ENCODE results near the gene TFAP2C.

The TFAP2C gene

GRCh38 chr20:56628873-56629463, at the start of gene TFAP2C:
Gene TFAP2C, plus strand, starts transcription at chr20:56629306. Its CDS starts 239 bp downstream, at chr20:56629545.
- Mint-ChIP-seq H3K36me3 (ENCODE audit: low read depth) (no peaks in the 10 kb centered on the region), H3K27ac (no peak within 1 kb of the TSS), H3K4me3 (peak within 1 kb of the TSS; percentile 72 to 78 (median 77)), H3K27me3 (ENCODE audit: low read depth) (peaks cover 99% of the 10 kb centered on the region), H3K9me3 (no peaks in the 10 kb centered on the region), H3K4me1 (peaks cover 22% of the 10 kb centered on the region)
- no peak for TF ChIP-seq CTCF (IDR thresholded peaks at IDR 0.05; ENCODE audit: unreplicated experiment in 3 of 3)

- no peak overlapping the region for H3K27ac Mint-ChIP-seq
- H3K9me3 Mint-ChIP-seq: no peaks in the 10 kb centered on the region
- TF ChIP-seq CTCF (IDR thresholded peaks at IDR 0.05; ENCODE audit: unreplicated experiment in 3 of 3): no peak
- H3K4me1 Mint-ChIP-seq: no peaks in the 10 kb centered on the region
- H3K4me3 Mint-ChIP-seq: no peak overlapping the region
- H3K36me3 Mint-ChIP-seq (ENCODE audit: low read depth): no peaks in the 10 kb centered on the region
- peaks cover 4% of the 10 kb centered on the region for H3K27me3 Mint-ChIP-seq (ENCODE audit: low read depth)
These were observed 48.9 kb upstream of the TFAP2C start for GRCh38 chr20:56580226-56580625.

DNA sequence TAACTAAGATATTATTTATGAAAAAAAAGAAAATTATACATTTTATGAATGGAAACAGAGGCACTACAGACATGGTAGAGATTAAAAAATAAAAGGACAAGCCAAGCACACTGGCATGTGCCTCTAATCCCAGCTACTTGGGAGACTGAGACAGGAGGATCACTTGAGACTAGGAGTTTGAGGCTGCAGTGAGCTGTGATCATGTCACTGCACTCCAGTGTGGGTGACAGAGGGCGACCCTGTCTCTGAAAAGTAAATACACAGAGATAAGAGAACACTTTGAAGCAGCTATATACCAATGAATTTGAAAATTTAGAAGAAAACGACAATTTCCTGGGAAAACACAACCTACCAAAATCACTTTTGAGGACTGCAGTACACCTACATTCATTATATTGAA, 47.4 kb upstream of the TFAP2C start:
- H3K4me3 Mint-ChIP-seq: no peak overlapping the region
- no peak for TF ChIP-seq CTCF (IDR thresholded peaks at IDR 0.05; ENCODE audit: unreplicated experiment in 3 of 3)
- H3K27ac Mint-ChIP-seq: no peak overlapping the region
- H3K4me1 Mint-ChIP-seq: no peaks in the 10 kb centered on the region
- H3K27me3 Mint-ChIP-seq (ENCODE audit: low read depth): peaks cover 4% of the 10 kb centered on the region
- H3K9me3 Mint-ChIP-seq: no peaks in the 10 kb centered on the region
- H3K36me3 Mint-ChIP-seq (ENCODE audit: low read depth): no peaks in the 10 kb centered on the region

DNA sequence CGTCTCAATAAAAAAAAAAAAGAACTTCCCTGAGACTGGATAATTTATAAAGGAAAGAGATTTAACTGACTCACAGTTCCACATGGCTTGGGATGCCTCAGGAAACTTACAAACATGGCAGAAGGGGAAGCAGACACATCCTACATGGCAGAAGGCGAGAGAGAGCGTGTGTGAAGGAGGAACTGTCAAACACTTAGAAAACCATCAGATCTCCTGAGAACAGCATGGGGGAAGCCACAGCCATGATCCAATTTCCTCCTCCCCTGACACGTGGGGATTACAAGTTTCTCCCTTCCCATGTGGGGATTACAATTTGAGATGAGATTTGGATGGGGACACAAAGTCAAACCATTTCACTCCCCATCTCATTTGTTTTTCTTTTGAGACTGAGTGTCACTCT, 46.6 kb upstream of the TFAP2C start:
- Mint-ChIP-seq H3K9me3 (no peaks in the 10 kb centered on the region), H3K36me3 (ENCODE audit: low read depth) (no peaks in the 10 kb centered on the region), H3K4me1 (no peaks in the 10 kb centered on the region), H3K27ac (no peak overlapping the region), H3K4me3 (no peak overlapping the region), H3K27me3 (ENCODE audit: low read depth) (peaks cover 11% of the 10 kb centered on the region)
- no peak for TF ChIP-seq CTCF (IDR thresholded peaks at IDR 0.05; ENCODE audit: unreplicated experiment in 3 of 3)

DNA sequence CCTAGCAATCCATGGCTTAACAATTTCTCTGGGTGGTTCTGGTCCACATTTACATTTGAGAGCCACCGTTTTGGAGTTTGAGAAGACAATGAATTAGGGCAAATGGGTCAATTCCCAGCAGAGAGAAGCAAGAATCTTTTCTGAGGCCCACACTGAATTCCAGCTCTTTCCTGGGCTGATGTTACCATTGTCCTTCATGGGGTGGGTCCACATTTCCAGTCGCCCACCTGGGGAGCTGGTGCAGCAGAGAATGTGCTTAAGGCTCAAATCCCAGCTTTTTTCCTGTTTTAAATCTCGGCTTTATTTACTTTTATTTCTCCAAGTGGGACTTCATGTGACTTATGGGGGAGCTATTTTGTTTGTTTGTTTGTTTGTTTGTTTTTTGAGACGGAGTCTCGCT, 44.2 kb upstream of the TFAP2C start:
- H3K27me3 Mint-ChIP-seq (ENCODE audit: low read depth): peaks cover 9% of the 10 kb centered on the region
- H3K4me3 Mint-ChIP-seq: no peak overlapping the region
- no peaks in the 10 kb centered on the region for H3K9me3 Mint-ChIP-seq
- no peak overlapping the region for H3K27ac Mint-ChIP-seq
- no peaks in the 10 kb centered on the region for H3K36me3 Mint-ChIP-seq (ENCODE audit: low read depth)
- H3K4me1 Mint-ChIP-seq: no peaks in the 10 kb centered on the region
- TF ChIP-seq CTCF (IDR thresholded peaks at IDR 0.05; ENCODE audit: unreplicated experiment in 3 of 3): no peak

DNA sequence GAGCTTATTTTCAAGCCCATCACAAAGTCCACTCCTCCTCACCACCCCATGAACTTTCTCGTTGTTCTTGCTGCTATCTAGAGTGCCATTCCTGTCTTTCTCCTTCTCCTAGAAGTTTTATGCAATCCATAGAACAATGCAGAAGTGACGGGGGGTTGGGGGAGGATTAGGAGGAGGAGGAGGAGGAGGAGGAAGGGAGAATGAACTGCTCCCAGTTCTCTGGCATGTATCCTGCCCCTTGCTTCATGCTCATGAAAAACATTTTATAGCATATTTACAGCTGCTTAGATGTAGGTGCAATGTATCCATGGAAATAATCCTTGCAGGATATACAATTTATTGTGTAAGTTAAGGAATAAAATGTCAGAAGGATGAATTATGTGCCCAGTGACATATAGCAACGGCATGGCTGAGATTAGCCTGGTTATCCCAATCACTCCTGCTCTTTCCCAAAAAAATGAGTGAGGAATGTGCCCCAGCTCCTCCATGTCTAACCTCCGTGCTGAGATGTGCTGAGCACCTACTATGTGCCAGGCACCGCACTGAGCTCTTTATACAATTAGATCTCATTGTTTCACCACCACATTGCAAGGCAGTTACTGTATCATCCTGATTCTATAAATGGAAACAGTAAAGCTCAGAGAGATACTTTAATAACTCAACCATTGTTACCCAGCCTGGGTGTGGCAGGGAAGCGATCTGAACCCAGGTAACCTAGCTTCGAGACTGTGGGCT, 41.6 kb upstream of the TFAP2C start:
- Mint-ChIP-seq H3K36me3 (ENCODE audit: low read depth) (no peaks in the 10 kb centered on the region), H3K4me1 (no peaks in the 10 kb centered on the region), H3K27ac (no peak overlapping the region), H3K9me3 (no peaks in the 10 kb centered on the region), H3K27me3 (ENCODE audit: low read depth) (peaks cover 9% of the 10 kb centered on the region), H3K4me3 (no peak overlapping the region)
- no peak for TF ChIP-seq CTCF (IDR thresholded peaks at IDR 0.05; ENCODE audit: unreplicated experiment in 3 of 3)
